Loucy (cell line): ENCODE results near the gene TMEM163.

Experiments
- EZH2phosphoT487 ChIP-seq: fragments of 200-600 bp; IDR thresholded peaks from 2 replicates; pipeline ENCODE4 v1.6.1; 2018; ENCODE audit warnings: antibody characterized with exemption, mild to moderate bottlenecking, moderate library complexity, borderline replicate concordance
- TF ChIP-seq, protein P1 (sequence below): fragments of 200-600 bp; sonication (generic); conservative IDR thresholded peaks from 2 replicates; pipeline ENCODE4 v1.5.1; 2014; ENCODE audit warnings: mild to moderate bottlenecking, antibody characterized with exemption, low read length

GRCh38 chr2:134564549-134564948, 154.3 kb downstream of the TMEM163 start:
- TF ChIP-seq, protein P1, sequence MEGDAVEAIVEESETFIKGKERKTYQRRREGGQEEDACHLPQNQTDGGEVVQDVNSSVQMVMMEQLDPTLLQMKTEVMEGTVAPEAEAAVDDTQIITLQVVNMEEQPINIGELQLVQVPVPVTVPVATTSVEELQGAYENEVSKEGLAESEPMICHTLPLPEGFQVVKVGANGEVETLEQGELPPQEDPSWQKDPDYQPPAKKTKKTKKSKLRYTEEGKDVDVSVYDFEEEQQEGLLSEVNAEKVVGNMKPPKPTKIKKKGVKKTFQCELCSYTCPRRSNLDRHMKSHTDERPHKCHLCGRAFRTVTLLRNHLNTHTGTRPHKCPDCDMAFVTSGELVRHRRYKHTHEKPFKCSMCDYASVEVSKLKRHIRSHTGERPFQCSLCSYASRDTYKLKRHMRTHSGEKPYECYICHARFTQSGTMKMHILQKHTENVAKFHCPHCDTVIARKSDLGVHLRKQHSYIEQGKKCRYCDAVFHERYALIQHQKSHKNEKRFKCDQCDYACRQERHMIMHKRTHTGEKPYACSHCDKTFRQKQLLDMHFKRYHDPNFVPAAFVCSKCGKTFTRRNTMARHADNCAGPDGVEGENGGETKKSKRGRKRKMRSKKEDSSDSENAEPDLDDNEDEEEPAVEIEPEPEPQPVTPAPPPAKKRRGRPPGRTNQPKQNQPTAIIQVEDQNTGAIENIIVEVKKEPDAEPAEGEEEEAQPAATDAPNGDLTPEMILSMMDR, result no peak
- no peak for TF ChIP-seq EZH2phosphoT487
